Testis (tissue), 3 donors: ENCODE data around the gene C20orf96. TPM values are rescaled to one million over a fixed set of nuclear protein-coding genes. Genes with fewer than 3 reads are reported as not detected.

Experiments
- DNase-seq: peaks from one replicate; pipeline ENCODE4 v3.0.0-alpha.2; 2019
- H3K27ac ChIP-seq, 2 donors: fragments of 200-600 bp; sonication (generic); one replicate each; pipeline ENCODE4 v1.5.1; 2019
- H3K27me3 ChIP-seq: fragments of 200-600 bp; sonication (generic); one replicate; pipeline ENCODE4 v1.5.1; 2019
- H3K36me3 ChIP-seq: fragments of 200-600 bp; sonication (generic); one replicate; pipeline ENCODE4 v1.5.1; 2017; ENCODE audit warnings: low read depth; ENCODE audit errors: missing control alignments
- H3K4me1 ChIP-seq: fragments of 200-600 bp; sonication (generic); one replicate; pipeline ENCODE4 v1.5.1; 2019
- H3K4me3 ChIP-seq, 2 donors: fragments of 200-600 bp; sonication (generic); one replicate each; pipeline ENCODE4 v1.5.1; 2017 to 2019
- H3K9me3 ChIP-seq: fragments of 200-600 bp; sonication (generic); one replicate; pipeline ENCODE4 v1.5.1; 2017
- CTCF ChIP-seq, 3 experiments: fragments of 450-650 bp in 2 of 3; fragments of 200-600 bp in 1 of 3; sonication (generic) in 1 of 3; IDR thresholded peaks; one replicate each; pipeline ENCODE4 v1.5.1; 2016 to 2019; ENCODE audit warnings: antibody characterized with exemption in 3 of 3, mild to moderate bottlenecking in 2 of 3, moderate library complexity in 1 of 3
- POLR2A ChIP-seq: fragments of 450-650 bp; IDR thresholded peaks from one replicate; pipeline ENCODE4 v1.6.1; 2017; ENCODE audit warnings: antibody characterized with exemption, mild to moderate bottlenecking, moderate library complexity
- WGBS, 2 donors: methylation state at CpG; one replicate each; pipeline ENCODE4 v1.1.5; 2018; 5-methylcytosine and 5-hydroxymethylcytosine counted together
- intact Hi-C: fragments of 100-400 bp; cut with DNase I; formaldehyde crosslinking; loops from one replicate; pipeline ENCODE4 v1.15.1; 2023; ENCODE audit warnings: low total_unique reads
- polyA plus RNA-seq: library from polyadenylated mRNA; stranded (reverse); fragments of 350-450 nt; fragmentation: Illumina TruSeq; extraction: RNeasy Lipid Tissue Mini Kit (QIAGEN cat#74804); gene quantifications from one replicate; pipeline ENCODE4 v1.2.3, GENCODE V29; 2014; ENCODE audit warnings: low read depth, low replicate concordance; ENCODE audit not compliant: insufficient read depth
- total RNA-seq, 2 donors: library from RNA; depleted of rRNA; stranded (reverse); fragments of >200 nt; gene quantifications; one replicate each; pipeline ENCODE4 v1.2.3, GENCODE V29; 2016

The C20orf96 gene
- total and polyA plus RNA-seq, 3 donors from 2014 or later: 16.7 to 46.3 (median 32.0) TPM

- WGBS, 2 donors: 81 to 94% methylated on average over 2 of the region's 2 CpGs
These were observed 47.6 kb downstream of the C20orf96 start for GRCh38 chr20:242905-243304.

GRCh38 chr20:237929-238328 lies 52.6 kb downstream of the C20orf96 start:
- intact Hi-C loops: no loop called here
- Histone ChIP-seq H3K27me3 (no peaks in the 10 kb centered on the region), H3K4me1 (no peaks in the 10 kb centered on the region), H3K9me3 (no peaks in the 10 kb centered on the region), H3K27ac (no peak overlapping the region), H3K4me3 (no peak overlapping the region), H3K36me3 (no peaks in the 10 kb centered on the region)
- TF ChIP-seq CTCF (IDR thresholded peaks at IDR 0.05): no peak
- TF ChIP-seq POLR2A: no peak
- 73 to 74% methylated on average over 3 of the region's 3 CpGs for WGBS, 2 donors
- no peak for DNase-seq

More at GRCh38 chr20:242905-243304, 47.6 kb downstream of the C20orf96 start:
- H3K4me1 ChIP-seq: no peaks in the 10 kb centered on the region
- no peak overlapping the region for H3K27ac ChIP-seq
- no peak for DNase-seq
- intact Hi-C loops: no loop called here
- no peaks in the 10 kb centered on the region for H3K36me3 ChIP-seq
- H3K9me3 ChIP-seq: no peaks in the 10 kb centered on the region
- no peaks in the 10 kb centered on the region for H3K27me3 ChIP-seq
- no peak overlapping the region for H3K4me3 ChIP-seq
- TF ChIP-seq POLR2A: no peak
- TF ChIP-seq CTCF (IDR thresholded peaks at IDR 0.05): no peak

GRCh38 chr20:237489-237888 lies 53.1 kb downstream of the C20orf96 start:
- intact Hi-C loops: no loop called here
- H3K36me3 ChIP-seq: no peaks in the 10 kb centered on the region
- no peak for TF ChIP-seq CTCF (IDR thresholded peaks at IDR 0.05)
- no peak for TF ChIP-seq POLR2A

GRCh38 chr20:235891-236290 lies 54.7 kb downstream of the C20orf96 start:
- no peaks in the 10 kb centered on the region for H3K9me3 ChIP-seq
- no peaks in the 10 kb centered on the region for H3K4me1 ChIP-seq
- H3K36me3 ChIP-seq: no peaks in the 10 kb centered on the region
- TF ChIP-seq CTCF (IDR thresholded peaks at IDR 0.05) (no peak), POLR2A (no peak)
- no peak overlapping the region for H3K4me3 ChIP-seq
- H3K27me3 ChIP-seq: no peaks in the 10 kb centered on the region
- WGBS, 2 donors: 52 to 80% methylated on average over 1 of the region's 1 CpG
- intact Hi-C loops: no loop called here
- H3K27ac ChIP-seq: no peak overlapping the region
- peak; percentile 54 for DNase-seq

More at GRCh38 chr20:237489-237888, 53.1 kb downstream of the C20orf96 start:
- no peaks in the 10 kb centered on the region for H3K9me3 ChIP-seq
- no peak for DNase-seq
- no peak overlapping the region for H3K4me3 ChIP-seq
- no peaks in the 10 kb centered on the region for H3K27me3 ChIP-seq
- H3K27ac ChIP-seq: no peak overlapping the region
- no peaks in the 10 kb centered on the region for H3K4me1 ChIP-seq
- 59 to 68% methylated on average over 4 of the region's 4 CpGs for WGBS, 2 donors

GRCh38 chr20:227439-228105 lies 63.0 kb downstream of the C20orf96 start:
- DNase-seq: no peak
- Histone ChIP-seq H3K27ac (no peak overlapping the region), H3K4me3 (no peak overlapping the region), H3K27me3 (no peaks in the 10 kb centered on the region), H3K4me1 (no peaks in the 10 kb centered on the region), H3K36me3 (no peaks in the 10 kb centered on the region), H3K9me3 (no peaks in the 10 kb centered on the region)
- TF ChIP-seq CTCF (IDR thresholded peaks at IDR 0.05) (no peak), POLR2A (no peak)
- intact Hi-C loops: no loop called here
- WGBS, 2 donors: 69 to 89% methylated on average over 3 of the region's 3 CpGs
